Body of pancreas (tissue), 4 donors: ENCODE measurements around the gene ZDHHC20. TPM values are rescaled to one million over a fixed set of nuclear protein-coding genes. Genes with fewer than 3 reads are reported as not detected.

Experiments
- ATAC-seq: fragments of 150-250 bp; one replicate; pipeline ENCODE4 v1.9.1; 2016
- DNase-seq, 4 donors: peaks; one replicate each; pipeline ENCODE4 v3.0.0-alpha.2; 2019
- H3K27ac ChIP-seq, 4 donors: fragments of 200-600 bp; sonication (generic); 1 replicate in 3 of 4; 2 replicates in 1 of 4; pipeline versions ENCODE4 v1.5.1 to v1.6.1; 2016 to 2019; ENCODE audit warnings: mild to moderate bottlenecking in 1 of 4, mixed read lengths in 1 of 4, moderate library complexity in 1 of 4
- H3K27me3 ChIP-seq, 2 donors: fragments of 200-600 bp; sonication (generic); one replicate each; pipeline ENCODE4 v1.6.0; 2016; ENCODE audit warnings: mild to moderate bottlenecking in 1 of 2
- H3K36me3 ChIP-seq, 2 donors: fragments of 200-600 bp; sonication (generic); replicated peaks in 1 of 2; 2 replicates each; pipeline ENCODE4 v1.5.1; 2016; ENCODE audit warnings: low read depth in 2 of 2; ENCODE audit not compliant: insufficient read depth in 1 of 2
- H3K4me1 ChIP-seq: fragments of 200-600 bp; sonication (generic); one replicate; pipeline ENCODE4 v1.6.0; 2016
- H3K4me3 ChIP-seq, 2 donors: fragments of 200-600 bp; sonication (generic); 1 replicate in 1 of 2; 2 replicates in 1 of 2; pipeline ENCODE4 v1.5.1; 2016 to 2019
- H3K9me3 ChIP-seq, 3 donors: fragments of 200-600 bp; sonication (generic); 1 replicate in 2 of 3; 2 replicates in 1 of 3; pipeline ENCODE4 v1.5.1; 2016
- POLR2A ChIP-seq, 3 donors: fragments of 450-650 bp; IDR thresholded peaks; one replicate each; pipeline ENCODE4 v1.6.1; 2016; ENCODE audit warnings: antibody characterized with exemption in 3 of 3, mild to moderate bottlenecking in 2 of 3
- WGBS, 2 donors: methylation state at CpG; one replicate each; pipeline ENCODE4 v1.1.5; 2017; 5-methylcytosine and 5-hydroxymethylcytosine counted together
- intact Hi-C: fragments of 100-400 bp; cut with DNase I; formaldehyde crosslinking; loops from one replicate; pipeline ENCODE4 v1.15.1; 2023
- total RNA-seq, 2 donors: library from RNA; depleted of rRNA; stranded (reverse); fragments of >200 nt; gene quantifications; one replicate each; pipeline ENCODE4 v1.1.0, GENCODE V29; 2016
- TF ChIP-seq, protein P1 (sequence below), 7 experiments: fragments of 450-650 bp in 4 of 7; fragments of 200-600 bp in 3 of 7; sonication (generic) in 3 of 7; IDR thresholded peaks; one replicate each; pipeline ENCODE4 v1.5.1; 2016 to 2019; ENCODE audit warnings: antibody characterized with exemption in 7 of 7

Gene ZDHHC20
- total RNA-seq, 2 donors from 2014 or later: 16.5 to 22.1 TPM

DNA sequence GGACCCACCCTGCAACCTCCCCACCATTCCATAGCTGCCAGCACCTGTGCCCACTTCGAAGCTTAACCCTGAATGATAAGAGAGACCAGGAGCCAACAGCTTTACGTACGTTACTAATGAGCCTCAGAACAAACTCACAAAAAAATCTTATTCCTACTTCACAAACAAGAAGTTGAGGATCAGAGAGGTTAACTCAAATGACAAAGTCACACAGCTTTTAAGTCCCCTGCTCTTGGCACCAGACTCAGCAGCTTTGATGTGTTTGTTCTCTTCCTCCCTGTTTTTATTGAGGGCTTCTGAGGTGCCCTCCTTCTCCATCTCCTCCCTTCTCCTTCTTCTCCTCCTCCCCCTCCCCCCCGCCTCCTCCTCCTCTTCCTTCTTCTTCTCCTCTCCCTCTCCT lies 115.4 kb downstream of the ZDHHC20 start:
- intact Hi-C loops: no loop called here
- Histone ChIP-seq H3K4me3 (no peak overlapping the region), H3K27me3 (no peaks in the 10 kb centered on the region), H3K27ac (no peak overlapping the region), H3K9me3 (no peaks in the 10 kb centered on the region), H3K36me3 (no peaks in the 10 kb centered on the region), H3K4me1 (no peaks in the 10 kb centered on the region)
- no peak for DNase-seq
- WGBS, 2 donors: 65 to 82% methylated on average over 4 of the region's 4 CpGs
- TF ChIP-seq, protein P1, sequence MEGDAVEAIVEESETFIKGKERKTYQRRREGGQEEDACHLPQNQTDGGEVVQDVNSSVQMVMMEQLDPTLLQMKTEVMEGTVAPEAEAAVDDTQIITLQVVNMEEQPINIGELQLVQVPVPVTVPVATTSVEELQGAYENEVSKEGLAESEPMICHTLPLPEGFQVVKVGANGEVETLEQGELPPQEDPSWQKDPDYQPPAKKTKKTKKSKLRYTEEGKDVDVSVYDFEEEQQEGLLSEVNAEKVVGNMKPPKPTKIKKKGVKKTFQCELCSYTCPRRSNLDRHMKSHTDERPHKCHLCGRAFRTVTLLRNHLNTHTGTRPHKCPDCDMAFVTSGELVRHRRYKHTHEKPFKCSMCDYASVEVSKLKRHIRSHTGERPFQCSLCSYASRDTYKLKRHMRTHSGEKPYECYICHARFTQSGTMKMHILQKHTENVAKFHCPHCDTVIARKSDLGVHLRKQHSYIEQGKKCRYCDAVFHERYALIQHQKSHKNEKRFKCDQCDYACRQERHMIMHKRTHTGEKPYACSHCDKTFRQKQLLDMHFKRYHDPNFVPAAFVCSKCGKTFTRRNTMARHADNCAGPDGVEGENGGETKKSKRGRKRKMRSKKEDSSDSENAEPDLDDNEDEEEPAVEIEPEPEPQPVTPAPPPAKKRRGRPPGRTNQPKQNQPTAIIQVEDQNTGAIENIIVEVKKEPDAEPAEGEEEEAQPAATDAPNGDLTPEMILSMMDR (IDR thresholded peaks at IDR 0.05): no peak
- no peak for TF ChIP-seq POLR2A (IDR thresholded peaks at IDR 0.05)
- ATAC-seq: no peak

GRCh38 chr13:21342699-21343442 lies 116.2 kb downstream of the ZDHHC20 start:
- TF ChIP-seq, protein P1 (IDR thresholded peaks at IDR 0.05): no peak
- no peak for TF ChIP-seq POLR2A (IDR thresholded peaks at IDR 0.05)
- no peaks in the 10 kb centered on the region for H3K27me3 ChIP-seq
- 61 to 81% methylated on average over 4 to 5 of the region's 5 CpGs for WGBS, 2 donors

DNA sequence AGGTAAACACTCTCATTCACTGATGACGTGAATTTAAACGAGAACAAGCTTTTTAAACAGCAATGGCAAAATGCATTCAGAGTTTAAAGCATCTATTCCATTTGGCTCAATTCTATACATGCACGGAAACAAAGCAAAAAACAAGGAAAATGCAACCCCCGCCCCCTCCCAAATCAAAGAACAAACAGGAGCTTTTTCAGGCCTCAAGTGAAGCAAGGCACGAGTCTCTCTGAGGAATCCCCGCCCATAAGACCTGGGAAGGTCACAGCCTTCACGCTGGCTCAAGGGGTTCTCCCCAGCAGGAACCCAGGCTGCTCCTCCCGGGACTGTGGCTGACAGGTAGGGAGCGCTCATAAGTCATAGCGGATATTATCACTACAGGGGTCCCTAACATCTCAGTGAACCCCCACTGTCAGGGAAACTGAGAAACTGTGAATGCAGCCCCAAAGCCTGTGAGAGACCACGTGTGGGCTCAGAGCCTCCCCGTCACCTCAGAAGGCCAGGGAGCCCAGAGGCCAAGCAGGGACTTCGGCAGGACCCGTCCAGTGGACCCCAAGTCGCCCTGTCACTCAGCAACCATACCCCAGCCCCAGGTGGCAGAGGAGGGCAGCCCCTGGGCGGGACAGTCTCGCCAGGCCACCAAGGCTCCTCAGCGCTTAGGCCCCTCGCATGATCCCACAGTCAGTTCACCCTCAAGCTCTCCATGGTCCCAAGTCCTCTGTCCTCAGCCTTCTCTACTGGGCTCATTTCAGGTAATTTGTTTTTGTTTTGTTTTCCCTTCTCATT lies 117.3 kb downstream of the ZDHHC20 start:
- no peaks in the 10 kb centered on the region for H3K27me3 ChIP-seq
- DNase-seq: no peak
- H3K27ac ChIP-seq: no peak overlapping the region
- H3K4me3 ChIP-seq: no peak overlapping the region
- H3K36me3 ChIP-seq: no peaks in the 10 kb centered on the region
- ATAC-seq: no peak
- WGBS, 2 donors: 77 to 78% methylated on average over 15 to 19 of the region's 19 CpGs
- intact Hi-C loops: no loop called here
- H3K4me1 ChIP-seq: no peaks in the 10 kb centered on the region
- no peaks in the 10 kb centered on the region for H3K9me3 ChIP-seq
- no peak for TF ChIP-seq POLR2A (IDR thresholded peaks at IDR 0.05)
- TF ChIP-seq, protein P1 (IDR thresholded peaks at IDR 0.05): no peak

More at GRCh38 chr13:21342699-21343442, 116.2 kb downstream of the ZDHHC20 start:
- no peak for ATAC-seq
- Histone ChIP-seq H3K4me1 (no peaks in the 10 kb centered on the region), H3K27ac (no peak overlapping the region), H3K9me3 (no peaks in the 10 kb centered on the region), H3K36me3 (no peaks in the 10 kb centered on the region), H3K4me3 (no peak overlapping the region)
- intact Hi-C loops: no loop called here
- DNase-seq: no peak

GRCh38 chr13:21338639-21339278 lies 120.3 kb downstream of the ZDHHC20 start:
- ATAC-seq: no peak
- intact Hi-C loops: no loop called here
- DNase-seq: no peak
- no peaks in the 10 kb centered on the region for H3K9me3 ChIP-seq
- H3K4me1 ChIP-seq: no peaks in the 10 kb centered on the region
- WGBS, 2 donors: 24 to 39% methylated on average over 4 of the region's 4 CpGs
- no peak overlapping the region for H3K4me3 ChIP-seq
- H3K36me3 ChIP-seq: no peaks in the 10 kb centered on the region
- TF ChIP-seq, protein P1 (IDR thresholded peaks at IDR 0.05): no peak
- no peak for TF ChIP-seq POLR2A (IDR thresholded peaks at IDR 0.05)
- H3K27me3 ChIP-seq: no peaks in the 10 kb centered on the region
- no peak overlapping the region for H3K27ac ChIP-seq
